Stomach smooth muscle (tissue), 2 donors: ENCODE data around the gene CRHR2.
"Not testable (repeated sequence)": the region's sequence is repeated elsewhere in the genome, so short reads cannot be mapped to it uniquely, and the experiment has no call there.

ENCODE experiments used
- H3K27ac ChIP-seq: one replicate; pipeline ENCODE4 v1.7.0; 2013; ENCODE audit warnings: mild to moderate bottlenecking, low read length, inconsistent platforms
- H3K27me3 ChIP-seq, 2 donors: one replicate each; pipeline ENCODE4 v1.7.0; 2013; ENCODE audit warnings: low read length in 2 of 2; ENCODE audit not compliant: insufficient read depth in 2 of 2, control insufficient read depth in 1 of 2
- H3K36me3 ChIP-seq, 2 donors: one replicate each; pipeline ENCODE4 v1.7.0; 2013; ENCODE audit warnings: low read length in 2 of 2; ENCODE audit not compliant: control insufficient read depth in 2 of 2, insufficient read depth in 2 of 2
- H3K4me1 ChIP-seq: one replicate; pipeline ENCODE4 v1.7.0; 2013; ENCODE audit warnings: low read length; ENCODE audit not compliant: control insufficient read depth, insufficient read depth
- H3K4me3 ChIP-seq, 2 donors: one replicate each; pipeline ENCODE4 v1.7.0; 2013; ENCODE audit warnings: low read length in 2 of 2
- H3K9ac ChIP-seq, 2 donors: one replicate each; pipeline ENCODE4 v1.7.0; 2013; ENCODE audit warnings: low read length in 2 of 2, mild to moderate bottlenecking in 1 of 2
- H3K9me3 ChIP-seq, 2 donors: one replicate each; pipeline ENCODE4 v1.7.0; 2013; ENCODE audit warnings: low read length in 2 of 2; ENCODE audit not compliant: control insufficient read depth in 2 of 2
- donor health status: healthy.
- donor health status: Pancreatic carcinoma.

Gene CRHR2

DNA sequence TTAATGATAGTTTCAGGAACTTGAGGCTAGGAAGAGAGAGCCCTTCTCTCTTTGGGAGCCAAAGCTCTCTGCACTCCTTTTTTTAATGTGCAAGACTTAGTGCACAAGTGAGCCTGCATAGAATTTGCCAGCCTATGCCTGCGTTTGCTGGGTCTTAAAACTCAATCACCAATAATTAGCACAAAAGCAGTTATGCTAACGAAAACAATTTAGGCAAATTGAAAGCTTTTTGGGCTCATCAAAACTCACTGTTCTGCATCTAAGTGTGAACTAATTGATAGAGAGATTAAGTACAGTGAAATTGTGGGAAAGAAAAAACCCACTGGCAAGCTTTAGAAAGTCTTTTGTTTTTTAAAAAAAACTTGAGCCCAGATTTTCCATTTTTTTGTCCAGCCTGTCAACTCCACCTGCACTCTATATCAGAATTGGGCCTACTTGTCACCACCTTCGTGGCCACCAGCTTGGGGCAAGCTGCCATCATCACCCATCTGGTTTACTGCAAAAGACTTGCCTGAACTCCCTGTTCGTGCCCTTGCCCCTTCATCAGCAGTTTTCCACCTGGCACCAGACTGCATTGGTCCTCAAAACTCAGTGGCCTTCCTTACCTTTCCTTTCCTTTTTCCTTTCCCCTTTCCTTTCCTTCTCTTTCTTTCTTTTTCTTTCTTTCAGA lies 37.8 kb downstream of the CRHR2 start:
- Histone ChIP-seq H3K9me3 (no peaks in the 10 kb centered on the region), H3K36me3 (peaks cover 0 to 3% of the 10 kb centered on the region in 2 donors), H3K27me3 (no peaks in the 10 kb centered on the region), H3K4me3 (no peak overlapping the region), H3K9ac (no peak overlapping the region), H3K4me1 (no peaks in the 10 kb centered on the region), H3K27ac (no peak overlapping the region)

DNA sequence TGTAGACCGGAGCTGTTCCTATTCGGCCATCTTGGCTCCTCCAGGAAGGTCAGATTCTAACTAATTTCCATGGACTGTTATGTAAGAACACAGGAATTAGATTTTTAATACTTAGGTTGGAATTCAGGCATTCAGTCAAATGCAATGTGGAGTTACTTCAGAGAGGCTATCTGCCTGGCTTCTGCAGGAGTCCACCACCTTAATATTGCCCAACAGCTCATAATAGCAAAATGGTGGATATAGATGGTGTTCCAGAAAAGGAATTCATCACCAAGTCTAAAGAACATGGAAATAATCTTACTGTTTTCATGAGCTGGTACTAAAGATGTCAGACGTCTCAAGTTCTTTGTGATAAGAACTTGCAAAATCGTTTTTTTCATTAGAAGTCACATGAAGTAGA lies 39.5 kb downstream of the CRHR2 start:
- no peaks in the 10 kb centered on the region for H3K4me1 ChIP-seq
- no peak overlapping the region for H3K4me3 ChIP-seq
- peaks cover 0 to 3% of the 10 kb centered on the region in 2 donors for H3K36me3 ChIP-seq
- no peak overlapping the region for H3K27ac ChIP-seq
- H3K9me3 ChIP-seq: no peaks in the 10 kb centered on the region
- H3K9ac ChIP-seq: no peak overlapping the region
- H3K27me3 ChIP-seq: no peaks in the 10 kb centered on the region

DNA sequence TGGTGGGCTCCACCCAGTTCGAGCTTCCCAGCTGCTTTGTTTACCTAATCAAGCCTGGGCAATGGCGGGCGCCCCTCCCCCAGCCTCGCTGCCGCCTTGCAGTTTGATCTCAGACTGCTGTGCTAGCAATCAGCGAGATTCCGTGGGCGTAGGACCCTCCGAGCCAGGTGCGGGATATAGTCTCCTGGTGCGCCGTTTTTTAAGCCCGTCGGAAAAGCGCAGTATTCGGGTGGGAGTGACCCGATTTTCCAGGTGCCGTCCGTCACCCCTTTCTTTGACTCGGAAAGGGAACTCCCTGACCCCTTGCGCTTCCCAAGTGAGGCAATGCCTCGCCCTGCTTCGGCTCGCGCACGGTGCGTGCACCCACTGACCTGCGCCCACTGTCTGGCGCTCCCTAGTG lies 39.9 kb downstream of the CRHR2 start:
- H3K36me3 ChIP-seq, H3K27me3 ChIP-seq, H3K27ac ChIP-seq, H3K9ac ChIP-seq, H3K4me1 ChIP-seq, H3K9me3 ChIP-seq, H3K4me3 ChIP-seq: not testable (repeated sequence)

GRCh38 chr7:30635798-30636197 lies 46.5 kb downstream of the CRHR2 start:
- H3K36me3 ChIP-seq: peaks cover 28 to 34% of the 10 kb centered on the region in 2 donors
- no peaks in the 10 kb centered on the region for H3K9me3 ChIP-seq
- H3K9ac ChIP-seq: no peak overlapping the region
- no peaks in the 10 kb centered on the region for H3K4me1 ChIP-seq
- no peak overlapping the region for H3K4me3 ChIP-seq
- no peak overlapping the region for H3K27ac ChIP-seq
- H3K27me3 ChIP-seq: no peaks in the 10 kb centered on the region

GRCh38 chr7:30634634-30635201 lies 47.5 kb downstream of the CRHR2 start:
- H3K27me3 ChIP-seq: no peaks in the 10 kb centered on the region
- no peaks in the 10 kb centered on the region for H3K9me3 ChIP-seq
- H3K36me3 ChIP-seq: peaks cover 28 to 35% of the 10 kb centered on the region in 2 donors
- no peak overlapping the region for H3K27ac ChIP-seq
- H3K4me3 ChIP-seq: no peak overlapping the region
- H3K4me1 ChIP-seq: no peaks in the 10 kb centered on the region
- H3K9ac ChIP-seq: no peak overlapping the region

DNA sequence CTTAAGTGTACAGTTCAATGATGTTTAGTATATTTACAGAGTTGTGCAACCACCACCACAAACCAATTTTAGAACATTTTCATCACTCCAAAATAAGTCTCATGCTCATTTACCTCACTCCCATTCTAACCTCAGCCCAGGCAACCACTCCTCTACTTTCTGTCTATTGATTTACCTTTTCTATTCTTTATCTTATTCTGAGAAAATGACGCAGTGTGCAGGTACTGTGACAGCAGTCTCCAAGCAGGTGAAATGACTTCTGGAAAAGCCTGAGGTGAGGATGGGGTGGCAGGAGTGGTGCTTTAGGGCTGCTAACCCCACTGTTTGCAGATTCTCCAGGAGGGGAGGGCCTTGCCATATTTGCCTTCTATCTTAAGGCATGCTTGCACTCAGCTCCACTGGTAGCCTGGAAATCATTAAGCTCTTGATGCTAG lies 48.0 kb downstream of the CRHR2 start:
- Histone ChIP-seq H3K4me1 (no peaks in the 10 kb centered on the region), H3K27me3 (no peaks in the 10 kb centered on the region), H3K4me3 (no peak overlapping the region), H3K9ac (no peak overlapping the region), H3K9me3 (no peaks in the 10 kb centered on the region), H3K36me3 (peaks cover 32 to 40% of the 10 kb centered on the region in 2 donors), H3K27ac (no peak overlapping the region)

DNA sequence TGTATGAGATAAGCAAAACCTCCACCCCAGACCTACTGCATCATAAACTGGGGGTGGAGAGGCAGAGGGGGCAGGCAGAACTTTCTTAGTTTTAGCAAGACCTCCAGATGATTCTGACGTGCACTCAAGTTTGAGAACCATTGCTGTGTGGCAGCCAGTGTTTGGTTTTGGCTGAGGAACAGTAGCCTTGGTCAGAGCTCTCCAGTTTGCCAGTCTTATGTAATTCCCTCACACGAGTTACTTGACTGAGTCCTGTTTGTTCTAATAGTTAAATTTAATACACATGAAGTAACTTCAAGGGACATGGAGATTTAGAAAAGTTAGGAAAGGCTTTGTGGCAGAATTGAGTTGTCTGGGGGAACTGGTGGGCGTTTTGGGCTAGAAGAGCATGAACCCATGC lies 49.0 kb downstream of the CRHR2 start:
- H3K27me3 ChIP-seq: no peaks in the 10 kb centered on the region
- H3K4me1 ChIP-seq: no peaks in the 10 kb centered on the region
- H3K27ac ChIP-seq: no peak overlapping the region
- no peaks in the 10 kb centered on the region for H3K9me3 ChIP-seq
- no peak overlapping the region for H3K4me3 ChIP-seq
- H3K36me3 ChIP-seq: peaks cover 41 to 42% of the 10 kb centered on the region in 2 donors
- no peak overlapping the region for H3K9ac ChIP-seq

- Histone ChIP-seq H3K4me3 (no peak overlapping the region), H3K9ac (no peak overlapping the region), H3K27ac (no peak overlapping the region), H3K4me1 (no peaks in the 10 kb centered on the region), H3K36me3 (peaks cover 47 to 57% of the 10 kb centered on the region in 2 donors), H3K27me3 (no peaks in the 10 kb centered on the region), H3K9me3 (no peaks in the 10 kb centered on the region)
These were observed 51.3 kb downstream of the CRHR2 start for GRCh38 chr7:30630986-30631385.

DNA sequence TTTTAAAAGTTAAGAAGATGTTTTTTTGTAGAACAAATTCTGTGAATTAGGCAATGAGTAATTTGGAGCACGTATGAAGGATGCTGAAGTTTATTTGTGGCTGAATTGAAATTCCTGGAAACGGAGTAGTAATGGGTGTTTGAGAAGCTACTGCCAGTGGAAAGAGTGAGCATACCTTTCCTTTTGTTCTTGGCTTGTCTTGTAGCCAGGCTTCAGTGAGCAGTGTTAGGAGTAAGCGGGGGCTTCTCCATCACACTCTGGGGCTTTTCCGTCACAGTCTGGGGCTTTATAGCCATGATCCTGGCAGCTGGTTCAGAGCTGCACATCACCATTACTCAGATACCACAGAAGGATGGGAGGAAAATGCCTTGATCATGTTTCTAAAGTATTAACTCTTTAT lies 55.2 kb downstream of the CRHR2 start:
- Histone ChIP-seq H3K27ac (no peak overlapping the region), H3K4me1 (no peaks in the 10 kb centered on the region), H3K9me3 (no peaks in the 10 kb centered on the region), H3K9ac (no peak overlapping the region), H3K27me3 (no peaks in the 10 kb centered on the region), H3K4me3 (no peak overlapping the region), H3K36me3 (peaks cover 27 to 48% of the 10 kb centered on the region in 2 donors)

DNA sequence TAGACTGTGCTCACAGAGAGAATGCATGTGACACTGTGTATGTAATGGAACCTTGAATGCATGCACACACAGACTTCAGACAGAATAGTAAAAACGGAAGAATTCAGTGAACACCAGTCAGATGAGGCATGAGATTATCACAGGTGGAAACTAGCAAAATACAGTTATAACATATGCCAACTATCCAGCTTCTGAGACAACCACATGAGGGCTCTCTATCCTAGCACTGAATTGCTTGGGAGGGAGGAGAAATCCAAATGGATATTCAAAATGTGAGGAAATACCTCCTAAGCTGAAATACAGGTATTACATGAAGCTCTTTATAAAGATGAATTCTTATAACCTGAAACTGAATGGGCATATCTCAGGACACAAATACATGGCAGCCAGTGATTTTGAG lies 57.0 kb downstream of the CRHR2 start:
- no peaks in the 10 kb centered on the region for H3K27me3 ChIP-seq
- no peak overlapping the region for H3K9ac ChIP-seq
- peaks cover 30 to 52% of the 10 kb centered on the region in 2 donors for H3K36me3 ChIP-seq
- no peak overlapping the region for H3K27ac ChIP-seq
- no peaks in the 10 kb centered on the region for H3K9me3 ChIP-seq
- H3K4me1 ChIP-seq: no peaks in the 10 kb centered on the region
- H3K4me3 ChIP-seq: no peak overlapping the region

- H3K36me3 ChIP-seq: peaks cover 19 to 36% of the 10 kb centered on the region in 2 donors
- H3K4me3 ChIP-seq: no peak overlapping the region
- H3K4me1 ChIP-seq: no peaks in the 10 kb centered on the region
- H3K27me3 ChIP-seq: no peaks in the 10 kb centered on the region
- H3K27ac ChIP-seq: no peak overlapping the region
- H3K9ac ChIP-seq: no peak overlapping the region
- no peaks in the 10 kb centered on the region for H3K9me3 ChIP-seq
These were observed 63.3 kb downstream of the CRHR2 start for GRCh38 chr7:30618961-30619360.
